Duodenal mucosa (tissue), 2 donors: ENCODE measurements around the gene GABARAP.
A peak's percentile ranks its signal among the peaks of the same experiment; 100 is the strongest.

ENCODE experiments used
- H3K27ac ChIP-seq: one replicate; pipeline ENCODE4 v1.7.0; 2013; ENCODE audit warnings: low read depth, low read length
- H3K27me3 ChIP-seq, 2 donors: one replicate each; pipeline ENCODE4 v1.7.0; 2013; ENCODE audit warnings: low read length in 2 of 2, control low read depth in 1 of 2; ENCODE audit not compliant: insufficient read depth in 2 of 2, control insufficient read depth in 1 of 2
- H3K36me3 ChIP-seq, 2 donors: one replicate each; pipeline ENCODE4 v1.7.0; 2013; ENCODE audit warnings: low read length in 2 of 2, control low read depth in 1 of 2; ENCODE audit not compliant: insufficient read depth in 2 of 2, control insufficient read depth in 1 of 2
- H3K4me1 ChIP-seq, 2 donors: one replicate each; pipeline ENCODE4 v1.7.0; 2013; ENCODE audit warnings: low read length in 2 of 2, control low read depth in 1 of 2; ENCODE audit not compliant: insufficient read depth in 2 of 2, control insufficient read depth in 1 of 2
- H3K4me3 ChIP-seq, 2 donors: one replicate each; pipeline ENCODE4 v1.7.0; 2013; ENCODE audit warnings: low read length in 2 of 2, low read depth in 1 of 2
- H3K9ac ChIP-seq, 2 donors: one replicate each; pipeline ENCODE4 v1.7.0; 2013; ENCODE audit warnings: low read length in 2 of 2, low read depth in 1 of 2
- H3K9me3 ChIP-seq, 2 donors: one replicate each; pipeline ENCODE4 v1.7.0; 2013; ENCODE audit warnings: low read length in 2 of 2, control low read depth in 1 of 2; ENCODE audit not compliant: control insufficient read depth in 1 of 2

GABARAP gene

GRCh38 chr17:7222093-7222971 is 19.9 kb downstream of the GABARAP start:
- Histone ChIP-seq H3K36me3 (peaks cover 44 to 62% of the 10 kb centered on the region in 2 donors), H3K9ac (peak overlapping the region in 1 of 2 donors; percentile 85), H3K4me3 (no peak overlapping the region), H3K27me3 (no peaks in the 10 kb centered on the region), H3K27ac (no peak overlapping the region), H3K9me3 (no peaks in the 10 kb centered on the region), H3K4me1 (peaks cover 35 to 48% of the 10 kb centered on the region in 2 donors)

GRCh38 chr17:7221278-7222092 is 20.8 kb downstream of the GABARAP start:
- Histone ChIP-seq H3K4me1 (peaks cover 38 to 48% of the 10 kb centered on the region in 2 donors), H3K36me3 (peaks cover 39 to 54% of the 10 kb centered on the region in 2 donors), H3K4me3 (peak overlapping the region; percentile 90 to 92)

GRCh38 chr17:7220593-7221277 is 21.5 kb downstream of the GABARAP start:
- Histone ChIP-seq H3K9me3 (no peaks in the 10 kb centered on the region), H3K27ac (peak overlapping the region; percentile 98), H3K4me3 (peak overlapping the region; percentile 90 to 92), H3K9ac (peak overlapping the region; percentile 85 to 95), H3K36me3 (peaks cover 39 to 48% of the 10 kb centered on the region in 2 donors), H3K4me1 (peaks cover 44 to 48% of the 10 kb centered on the region in 2 donors), H3K27me3 (no peaks in the 10 kb centered on the region)

More at GRCh38 chr17:7221278-7222092, 20.8 kb downstream of the GABARAP start:
- peak overlapping the region; percentile 98 for H3K27ac ChIP-seq
- peak overlapping the region; percentile 85 to 95 for H3K9ac ChIP-seq
- H3K9me3 ChIP-seq = no peaks in the 10 kb centered on the region
- no peaks in the 10 kb centered on the region for H3K27me3 ChIP-seq

- H3K9ac ChIP-seq = peak within 1 kb of the TSS; percentile 85 to 95
- peaks cover 34 to 41% of the 10 kb centered on the region in 2 donors for H3K36me3 ChIP-seq
- H3K27ac ChIP-seq = peak within 1 kb of the TSS; percentile 98
- H3K27me3 ChIP-seq = no peaks in the 10 kb centered on the region
- no peaks in the 10 kb centered on the region for H3K9me3 ChIP-seq
- H3K4me1 ChIP-seq = peaks cover 48 to 49% of the 10 kb centered on the region in 2 donors
- H3K4me3 ChIP-seq = peak within 1 kb of the TSS; percentile 90 to 92
Observed at GRCh38 chr17:7219812-7220592, 22.2 kb downstream of the GABARAP start, which contains the start of the genes ACADVL and DLG4. Gene ACADVL (plus strand): TSS chr17:7219938. CDS start chr17:7219985, 47 bp downstream. Gene DLG4 (minus strand): TSS chr17:7219836.

- Histone ChIP-seq H3K9ac (peak overlapping the region; percentile 85 to 95), H3K9me3 (no peaks in the 10 kb centered on the region), H3K4me3 (peak overlapping the region; percentile 90 to 92), H3K27me3 (no peaks in the 10 kb centered on the region), H3K4me1 (peaks cover 48 to 54% of the 10 kb centered on the region in 2 donors), H3K36me3 (peaks cover 31 to 34% of the 10 kb centered on the region in 2 donors), H3K27ac (peak overlapping the region; percentile 98)
Observed at GRCh38 chr17:7219229-7219811, 22.9 kb downstream of the GABARAP start.

- Histone ChIP-seq H3K4me3 (peak overlapping the region in 1 of 2 donors; percentile 90), H3K27ac (no peak overlapping the region), H3K9ac (peak overlapping the region in 1 of 2 donors; percentile 95), H3K9me3 (no peaks in the 10 kb centered on the region), H3K27me3 (no peaks in the 10 kb centered on the region), H3K4me1 (peaks cover 52 to 58% of the 10 kb centered on the region in 2 donors), H3K36me3 (peaks cover 26 to 28% of the 10 kb centered on the region in 2 donors)
Observed at GRCh38 chr17:7218758-7219157, 23.5 kb downstream of the GABARAP start.

GRCh38 chr17:7218166-7218565 is 24.1 kb downstream of the GABARAP start:
- H3K4me3 ChIP-seq = peak overlapping the region in 1 of 2 donors; percentile 59
- H3K9ac ChIP-seq = peak overlapping the region in 1 of 2 donors; percentile 55
- H3K36me3 ChIP-seq = peaks cover 20 to 22% of the 10 kb centered on the region in 2 donors
- H3K9me3 ChIP-seq = no peaks in the 10 kb centered on the region
- H3K4me1 ChIP-seq = peaks cover 53 to 60% of the 10 kb centered on the region in 2 donors
- no peak overlapping the region for H3K27ac ChIP-seq
- no peaks in the 10 kb centered on the region for H3K27me3 ChIP-seq

- no peaks in the 10 kb centered on the region for H3K27me3 ChIP-seq
- H3K27ac ChIP-seq = no peak overlapping the region
- no peaks in the 10 kb centered on the region for H3K9me3 ChIP-seq
- peaks cover 12 to 14% of the 10 kb centered on the region in 2 donors for H3K36me3 ChIP-seq
- H3K4me1 ChIP-seq = peaks cover 45 to 60% of the 10 kb centered on the region in 2 donors
- H3K9ac ChIP-seq = peak overlapping the region; percentile 32 to 55
- peak overlapping the region; percentile 43 to 59 for H3K4me3 ChIP-seq
Observed at GRCh38 chr17:7217113-7217987, 24.9 kb downstream of the GABARAP start.
